ENCODE data around the gene MUC5B. TPM values are rescaled to one million over a fixed set of nuclear protein-coding genes. Genes with fewer than 3 reads are reported as not detected.

The MUC5B gene
- total RNA-seq, 1 experiment from 2014 or later, result 24.3 TPM

DNA sequence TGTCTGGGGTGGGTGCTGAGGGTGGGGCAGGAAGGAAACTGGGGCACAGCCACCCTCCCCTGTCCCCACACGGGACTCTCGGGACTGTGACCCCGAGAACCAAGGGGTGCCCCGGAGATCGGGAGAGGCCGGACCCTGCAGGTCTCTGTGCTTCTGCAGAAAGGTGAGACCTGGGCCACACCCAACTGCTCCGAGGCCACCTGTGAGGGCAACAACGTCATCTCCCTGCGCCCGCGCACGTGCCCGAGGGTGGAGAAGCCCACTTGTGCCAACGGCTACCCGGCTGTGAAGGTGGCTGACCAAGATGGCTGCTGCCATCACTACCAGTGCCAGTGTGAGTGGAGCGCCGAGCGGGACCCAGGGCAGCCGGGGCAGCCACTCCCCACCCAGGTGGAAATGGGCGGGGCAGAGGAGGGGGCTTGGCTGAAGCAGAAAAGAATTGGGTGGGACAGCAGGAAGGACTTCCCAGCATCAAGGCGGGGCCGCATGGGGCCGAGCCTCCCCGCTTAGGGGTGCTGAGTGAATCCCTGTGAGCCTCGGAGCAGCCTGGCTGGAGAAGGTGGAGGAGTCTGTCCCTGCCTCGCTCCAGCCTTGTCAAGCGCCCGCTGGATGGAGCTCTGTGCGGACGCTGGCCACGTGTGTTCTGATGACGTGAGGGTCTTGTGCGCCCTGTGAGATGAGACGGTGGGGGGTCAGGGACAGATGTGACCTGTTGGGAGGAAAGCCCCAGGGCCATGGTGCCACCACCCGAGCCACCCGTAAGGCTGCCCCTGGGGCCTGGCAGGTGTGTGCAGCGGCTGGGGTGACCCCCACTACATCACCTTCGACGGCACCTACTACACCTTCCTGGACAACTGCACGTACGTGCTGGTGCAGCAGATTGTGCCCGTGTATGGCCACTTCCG is 29.3 kb upstream of the MUC5B start:
- ChIA-PET POLR2A (ENCODE audit: unreplicated experiment) (no interaction called here), CTCF (no interaction called here)
- Histone ChIP-seq H3K9ac (ENCODE audit: low read length) (no peak overlapping the region), H3K27me3 (ENCODE audit: low read length) (no peaks in the 10 kb centered on the region), H3K4me2 (ENCODE audit: low read length) (no peak overlapping the region), H3K9me2 (replicated peaks; ENCODE audit: low read length) (no peaks in the 10 kb centered on the region), H3K4me1 (ENCODE audit: insufficient read depth, low read length) (no peaks in the 10 kb centered on the region), H3K4me3 (ENCODE audit: low read length) (no peak overlapping the region), H3K36me3 (ENCODE audit: low read depth, low read length) (no peaks in the 10 kb centered on the region), H3K27ac (ENCODE audit: low read length) (no peak overlapping the region), H3K79me2 (ENCODE audit: low read length) (no peaks in the 10 kb centered on the region), H2AFZ (ENCODE audit: low read length) (no peak overlapping the region), H4K20me1 (ENCODE audit: low read length) (no peaks in the 10 kb centered on the region), H3K9me3 (ENCODE audit: low read length) (no peaks in the 10 kb centered on the region), H3F3A (ENCODE audit: low read length, unreplicated experiment) (no peaks in the 10 kb centered on the region)
- TF ChIP-seq EZH2 (IDR thresholded peaks at IDR 0.05; ENCODE audit: low read length, unreplicated experiment) (no peak), EZH2phosphoT487 (IDR thresholded peaks at IDR 0.05; ENCODE audit: borderline replicate concordance, low read length) (no peak)
- TF ChIP-seq, protein P1, sequence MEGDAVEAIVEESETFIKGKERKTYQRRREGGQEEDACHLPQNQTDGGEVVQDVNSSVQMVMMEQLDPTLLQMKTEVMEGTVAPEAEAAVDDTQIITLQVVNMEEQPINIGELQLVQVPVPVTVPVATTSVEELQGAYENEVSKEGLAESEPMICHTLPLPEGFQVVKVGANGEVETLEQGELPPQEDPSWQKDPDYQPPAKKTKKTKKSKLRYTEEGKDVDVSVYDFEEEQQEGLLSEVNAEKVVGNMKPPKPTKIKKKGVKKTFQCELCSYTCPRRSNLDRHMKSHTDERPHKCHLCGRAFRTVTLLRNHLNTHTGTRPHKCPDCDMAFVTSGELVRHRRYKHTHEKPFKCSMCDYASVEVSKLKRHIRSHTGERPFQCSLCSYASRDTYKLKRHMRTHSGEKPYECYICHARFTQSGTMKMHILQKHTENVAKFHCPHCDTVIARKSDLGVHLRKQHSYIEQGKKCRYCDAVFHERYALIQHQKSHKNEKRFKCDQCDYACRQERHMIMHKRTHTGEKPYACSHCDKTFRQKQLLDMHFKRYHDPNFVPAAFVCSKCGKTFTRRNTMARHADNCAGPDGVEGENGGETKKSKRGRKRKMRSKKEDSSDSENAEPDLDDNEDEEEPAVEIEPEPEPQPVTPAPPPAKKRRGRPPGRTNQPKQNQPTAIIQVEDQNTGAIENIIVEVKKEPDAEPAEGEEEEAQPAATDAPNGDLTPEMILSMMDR (conservative IDR thresholded peaks at IDR 0.05; ENCODE audit: low read depth, low read length), result no peak
- no TSS peak for BruUV-seq (replicated peaks)
- no peak for DNase-seq
- intact Hi-C loops (cut with micrococcal nuclease), result no loop called here
- no peak for ATAC-seq

GRCh38 chr11:1194231-1194976 is 28.5 kb upstream of the MUC5B start:
- CTCF ChIA-PET, result no interaction called here
- H3K9me3 ChIP-seq (ENCODE audit: low read length), result no peaks in the 10 kb centered on the region
- intact Hi-C loops (cut with micrococcal nuclease), result no loop called here

More at GRCh38 chr11:1194231-1194976, 28.5 kb upstream of the MUC5B start:
- Histone ChIP-seq H3K27ac (ENCODE audit: low read length) (no peak overlapping the region), H3F3A (ENCODE audit: low read length, unreplicated experiment) (no peaks in the 10 kb centered on the region), H4K20me1 (ENCODE audit: low read length) (no peaks in the 10 kb centered on the region), H3K9ac (ENCODE audit: low read length) (no peak overlapping the region), H3K79me2 (ENCODE audit: low read length) (no peaks in the 10 kb centered on the region), H2AFZ (ENCODE audit: low read length) (no peak overlapping the region), H3K36me3 (ENCODE audit: low read depth, low read length) (no peaks in the 10 kb centered on the region), H3K27me3 (ENCODE audit: low read length) (no peaks in the 10 kb centered on the region), H3K4me1 (ENCODE audit: insufficient read depth, low read length) (peaks cover 4% of the 10 kb centered on the region; the same call in 1 of the 2 replicates), H3K9me2 (replicated peaks; ENCODE audit: low read length) (no peaks in the 10 kb centered on the region), H3K4me3 (ENCODE audit: low read length) (no peak overlapping the region), H3K4me2 (ENCODE audit: low read length) (no peak overlapping the region)
- TF ChIP-seq EZH2 (IDR thresholded peaks at IDR 0.05; ENCODE audit: low read length, unreplicated experiment) (no peak), EZH2phosphoT487 (IDR thresholded peaks at IDR 0.05; ENCODE audit: borderline replicate concordance, low read length) (no peak)
- TF ChIP-seq, protein P1 (conservative IDR thresholded peaks at IDR 0.05; ENCODE audit: low read depth, low read length), result no peak
- POLR2A ChIA-PET (ENCODE audit: unreplicated experiment), result no interaction called here
- DNase-seq, result no peak
- no peak for ATAC-seq
- BruUV-seq (replicated peaks), result no TSS peak

Measured in PC-3 (cell line).